Cerebellar cortex (tissue), 1 donor: Measurements from ENCODE around the gene DNAJC1.
"Not testable (repeated sequence)": the region's sequence is repeated elsewhere in the genome, so short reads cannot be mapped to it uniquely, and the experiment has no call there.

Experiments used
- DNase-seq: peaks from one replicate; pipeline ENCODE4 v3.0.0-alpha.2; 2015; ENCODE audit warnings: low spot score

Gene DNAJC1

DNA sequence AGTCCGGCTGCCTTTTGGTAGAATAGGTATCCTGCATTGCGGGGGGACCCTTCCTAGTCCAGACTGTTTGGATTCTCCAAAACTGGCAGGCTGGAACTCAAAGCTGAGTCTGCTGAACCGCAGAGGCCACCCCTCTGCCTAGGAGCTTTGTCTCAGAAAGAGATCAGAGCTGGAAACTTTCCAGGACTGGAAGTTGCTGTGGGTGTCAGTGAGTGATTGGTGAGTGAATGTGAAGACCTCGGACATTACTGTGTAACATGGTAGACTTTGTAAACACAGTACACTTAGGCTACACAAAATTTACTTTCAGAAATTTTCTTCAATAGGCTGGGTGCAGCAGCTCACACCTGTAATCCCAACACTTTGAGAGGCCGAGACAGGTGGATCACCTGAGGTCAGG is 103.8 kb downstream of the DNAJC1 start:
- no peak for DNase-seq

GRCh38 chr10:21895932-21896331 is 107.6 kb downstream of the DNAJC1 start:
- no peak for DNase-seq

DNA sequence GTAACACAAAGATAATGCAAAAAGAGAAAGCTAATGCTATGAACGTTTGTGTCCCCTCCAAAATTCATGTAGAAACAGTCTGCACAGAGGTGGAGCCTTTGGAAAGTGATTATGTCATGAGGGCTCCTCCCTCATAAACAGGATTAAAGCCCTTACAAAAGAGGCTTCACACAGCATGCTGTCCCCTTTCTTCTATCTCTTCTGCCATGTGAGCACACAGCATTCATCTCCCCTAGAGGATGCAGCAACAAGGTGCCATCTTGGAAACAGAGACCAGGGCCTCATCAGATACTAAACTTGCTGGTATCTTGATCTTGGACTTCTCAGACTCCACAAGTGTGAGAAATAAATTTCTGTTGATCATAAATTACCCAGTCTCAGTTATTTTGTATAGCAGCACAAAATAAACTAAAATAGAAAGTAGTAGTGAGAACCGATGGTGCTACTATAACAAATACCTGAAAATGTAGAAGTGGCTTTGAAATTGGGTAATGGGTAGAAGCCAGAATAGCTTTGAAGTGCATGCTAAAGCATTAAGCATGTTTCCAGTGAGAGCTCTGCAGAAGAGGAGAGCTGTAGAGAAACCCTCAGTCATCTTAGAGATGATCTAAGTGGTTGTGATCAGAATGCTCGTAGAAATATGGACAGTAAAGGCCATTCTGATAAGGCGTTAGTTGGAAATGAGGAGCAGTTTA is 108.7 kb downstream of the DNAJC1 start:
- no peak for DNase-seq

GRCh38 chr10:21891439-21891838 is 112.1 kb downstream of the DNAJC1 start:
- DNase-seq, result no peak

GRCh38 chr10:21889477-21890275 is 113.9 kb downstream of the DNAJC1 start:
- no peak for DNase-seq

DNA sequence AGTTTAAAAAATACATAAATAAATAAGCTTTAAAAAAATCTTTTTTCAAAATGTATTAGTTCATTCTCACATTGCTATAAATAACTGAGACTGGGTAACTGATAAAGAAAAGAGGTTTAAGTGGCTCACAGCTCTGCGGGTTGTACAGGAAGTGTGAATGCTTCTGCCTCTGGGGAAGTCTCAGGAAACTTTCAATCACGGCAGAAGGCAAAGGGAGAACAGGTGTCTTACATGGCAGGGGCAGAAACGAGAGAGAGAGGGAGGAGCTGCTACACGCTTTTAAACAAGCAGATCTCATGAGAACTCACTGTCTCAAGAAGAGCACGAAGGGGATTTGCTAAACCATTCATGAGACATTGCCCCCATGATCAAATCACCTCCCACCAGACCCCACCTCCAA is 114.6 kb downstream of the DNAJC1 start:
- DNase-seq, result no peak

- DNase-seq, result no peak
Observed at GRCh38 chr10:21885940-21886339, 117.6 kb downstream of the DNAJC1 start.

DNA sequence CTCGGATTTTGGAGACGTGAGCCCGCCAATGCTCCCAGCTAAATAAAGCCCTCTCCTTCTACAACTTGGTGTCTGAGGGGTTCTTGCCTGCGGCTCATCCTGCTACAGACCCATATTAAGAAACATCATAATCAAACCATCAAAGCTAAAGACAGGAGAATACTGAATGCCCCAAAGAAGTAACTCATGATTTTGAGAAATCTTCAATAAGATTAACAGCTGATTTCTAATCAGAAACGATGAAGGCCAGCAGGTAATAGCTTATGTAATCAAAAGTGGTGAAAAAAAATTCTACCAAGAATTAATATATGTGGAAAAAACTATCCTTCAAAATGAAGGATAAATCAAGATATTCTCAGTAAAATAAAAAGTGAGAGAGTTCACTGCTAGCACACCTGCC is 130.3 kb downstream of the DNAJC1 start:
- no peak for DNase-seq

- DNase-seq, result not testable (repeated sequence)
Observed at GRCh38 chr10:21872771-21873170, 130.8 kb downstream of the DNAJC1 start.

GRCh38 chr10:21870849-21871248 is 132.7 kb downstream of the DNAJC1 start:
- DNase-seq, result no peak

- DNase-seq, result not testable (repeated sequence)
Observed at GRCh38 chr10:21869087-21869486, 134.4 kb downstream of the DNAJC1 start.

DNA sequence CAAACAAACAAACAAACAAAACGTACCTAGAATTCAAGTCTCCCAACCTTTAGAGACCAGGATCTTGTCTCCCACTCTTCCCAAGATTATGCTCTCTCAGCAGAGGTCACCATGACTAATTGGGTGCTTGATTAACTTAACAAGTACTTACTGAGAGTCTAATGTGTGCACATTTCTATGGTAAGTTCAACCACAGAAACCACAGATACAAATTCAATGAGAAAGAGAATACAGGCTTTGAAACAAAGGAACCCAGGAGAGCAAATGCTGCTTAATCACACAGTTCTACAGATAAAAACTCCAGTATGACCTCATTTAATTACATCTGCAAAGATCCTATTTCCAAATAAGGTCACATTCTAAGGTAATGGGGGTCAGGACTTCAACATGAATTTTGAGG is 142.8 kb downstream of the DNAJC1 start:
- DNase-seq, result no peak

DNA sequence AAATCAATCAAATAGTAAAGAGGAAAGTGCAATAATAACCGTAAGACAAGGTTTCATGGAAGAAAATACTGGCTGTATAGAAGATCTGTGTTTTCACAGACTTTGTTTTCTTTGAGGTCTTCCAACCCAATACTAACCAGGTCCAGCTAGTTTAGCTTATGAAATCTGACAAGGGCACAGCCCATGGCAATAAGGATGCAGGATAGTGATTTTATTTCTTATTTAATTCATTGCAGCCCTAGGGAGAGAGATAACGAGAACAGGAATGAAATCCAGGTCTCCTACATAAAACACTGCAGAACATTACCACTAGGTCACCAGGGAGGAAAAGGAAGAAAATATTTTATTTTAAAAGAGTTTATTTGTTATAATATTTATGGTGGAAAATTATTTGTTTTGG is 145.1 kb downstream of the DNAJC1 start:
- DNase-seq, result no peak

DNA sequence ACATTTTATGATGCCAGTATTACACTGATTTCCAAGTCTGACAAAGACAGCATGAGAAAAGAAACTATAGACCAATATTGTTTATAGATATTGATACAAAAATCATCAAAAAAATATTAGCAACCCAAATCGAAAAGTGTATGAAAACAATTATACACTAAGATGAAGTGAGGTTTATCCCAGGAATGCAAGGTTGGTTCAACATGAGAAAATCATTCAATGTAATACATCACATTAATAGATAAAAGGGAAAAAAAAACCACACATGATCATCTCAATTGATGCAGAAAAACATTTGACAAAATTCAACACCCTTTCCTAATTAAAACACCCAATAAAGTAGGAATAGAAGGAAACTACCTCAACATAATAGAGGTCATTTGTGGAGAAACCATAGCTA is 153.9 kb downstream of the DNAJC1 start:
- no peak for DNase-seq

- no peak for DNase-seq
Observed at GRCh38 chr10:21843645-21844044, 159.9 kb downstream of the DNAJC1 start.

DNA sequence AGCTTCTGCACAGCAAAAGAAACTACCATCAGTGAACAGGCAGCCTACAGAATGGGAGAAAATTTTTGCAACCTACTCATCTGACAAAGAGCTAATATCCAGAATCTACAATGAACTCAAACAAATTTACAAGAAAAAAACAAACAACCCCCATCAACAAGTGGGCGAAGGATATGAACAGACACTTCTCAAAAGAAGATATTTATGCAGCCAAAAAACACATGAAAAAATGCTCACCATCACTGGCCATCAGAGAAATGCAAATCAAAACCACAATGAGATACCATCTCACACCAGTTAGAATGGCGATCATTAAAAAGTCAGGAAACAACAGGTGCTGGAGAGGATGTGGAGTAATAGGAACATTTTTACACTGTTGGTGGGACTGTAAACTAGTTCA is 162.3 kb downstream of the DNAJC1 start:
- DNase-seq, result not testable (repeated sequence)

DNA sequence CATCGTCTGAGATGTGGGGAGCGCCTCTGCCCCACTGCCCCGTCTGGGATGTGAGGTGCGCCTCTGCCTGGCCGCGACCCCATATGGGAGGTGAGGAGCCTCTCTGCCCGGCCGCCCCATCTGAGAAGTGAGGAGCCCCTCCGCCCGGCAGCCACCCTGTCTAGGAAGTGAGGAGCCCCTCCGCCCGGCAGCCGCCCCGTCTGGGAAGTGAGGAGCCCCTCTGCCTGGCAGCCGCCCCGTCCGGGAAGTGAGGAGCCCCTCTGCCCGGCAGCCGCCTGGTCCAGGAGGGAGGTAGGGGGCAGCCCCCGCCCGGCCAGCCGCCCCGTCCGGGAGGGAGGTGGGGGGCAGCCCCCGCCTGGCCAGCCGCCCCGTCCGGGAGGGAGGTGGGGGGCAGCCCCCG is 166.0 kb downstream of the DNAJC1 start:
- not testable (repeated sequence) for DNase-seq

- not testable (repeated sequence) for DNase-seq
Observed at GRCh38 chr10:21834574-21834973, 169.0 kb downstream of the DNAJC1 start.

DNA sequence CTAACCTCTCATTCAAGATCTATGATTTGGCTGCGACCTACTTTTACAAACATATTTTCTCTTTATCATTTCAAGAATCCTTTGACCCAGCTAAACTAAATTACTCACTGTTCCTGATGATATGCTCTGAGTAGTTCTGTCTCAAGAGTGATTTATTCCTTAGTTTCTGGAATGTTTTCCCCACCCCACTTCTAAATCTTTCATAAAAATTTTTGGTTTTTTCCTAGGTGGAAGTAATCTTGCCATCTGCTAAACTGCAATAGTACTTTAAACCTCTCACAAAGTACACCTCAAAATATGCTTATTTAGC is 170.8 kb downstream of the DNAJC1 start:
- no peak for DNase-seq

DNA sequence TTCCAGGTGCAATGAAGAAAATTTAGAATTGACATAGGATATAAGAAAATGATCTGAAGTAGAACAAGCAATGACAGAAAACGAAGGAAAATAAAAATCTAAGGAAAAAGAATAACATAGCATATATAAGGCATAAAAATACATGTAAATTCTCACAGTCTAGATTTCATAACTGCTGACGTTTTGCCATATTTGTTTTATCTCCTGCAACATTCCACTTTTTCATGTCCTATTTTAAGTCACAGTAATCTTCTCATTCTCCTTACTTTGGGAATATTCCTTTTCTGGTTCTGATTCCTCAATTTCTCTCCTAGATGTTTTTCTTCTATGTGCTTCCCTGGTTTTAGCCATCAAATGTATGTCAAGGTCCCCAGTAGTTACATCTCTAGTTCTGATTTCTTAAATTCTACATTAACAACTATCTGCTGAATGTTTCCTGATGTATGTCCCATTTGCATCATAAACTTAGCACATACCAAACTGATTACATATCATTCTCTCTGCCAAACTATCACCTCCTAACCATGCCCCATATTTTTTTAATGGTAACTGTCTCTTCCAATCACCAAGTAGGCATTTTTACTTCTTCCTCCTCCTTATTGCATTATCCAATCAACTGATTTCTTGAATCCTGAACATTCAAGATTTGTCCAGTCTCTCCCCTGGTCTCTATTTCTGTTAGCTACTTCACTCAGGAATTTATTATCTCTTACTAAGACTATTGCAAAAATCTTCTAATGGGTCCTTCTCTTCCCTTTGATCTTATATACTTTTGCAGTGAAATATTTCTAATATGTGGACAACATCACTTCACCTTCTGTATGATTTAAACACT is 171.3 kb downstream of the DNAJC1 start:
- no peak for DNase-seq

DNA sequence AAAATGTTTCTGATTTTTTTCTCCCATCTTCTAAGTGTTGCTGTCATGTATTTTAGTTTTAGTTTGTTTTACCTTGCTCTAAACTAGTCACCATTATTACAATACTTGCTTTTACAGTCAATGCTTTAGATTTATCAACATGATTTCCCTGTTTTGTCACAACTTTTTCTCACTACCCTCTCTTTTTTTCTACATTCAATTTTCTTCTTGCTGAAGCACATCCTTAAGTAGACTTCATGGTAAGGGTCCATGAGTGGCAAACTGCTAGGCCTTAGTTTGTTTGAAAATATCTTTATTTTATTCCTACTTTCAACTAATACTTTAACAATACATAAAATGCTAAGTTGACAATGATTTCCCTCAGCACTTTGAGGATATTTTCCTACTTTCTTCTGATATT is 173.5 kb downstream of the DNAJC1 start:
- no peak for DNase-seq

- DNase-seq, result no peak
Observed at GRCh38 chr10:21827308-21827707, 176.2 kb downstream of the DNAJC1 start.

DNA sequence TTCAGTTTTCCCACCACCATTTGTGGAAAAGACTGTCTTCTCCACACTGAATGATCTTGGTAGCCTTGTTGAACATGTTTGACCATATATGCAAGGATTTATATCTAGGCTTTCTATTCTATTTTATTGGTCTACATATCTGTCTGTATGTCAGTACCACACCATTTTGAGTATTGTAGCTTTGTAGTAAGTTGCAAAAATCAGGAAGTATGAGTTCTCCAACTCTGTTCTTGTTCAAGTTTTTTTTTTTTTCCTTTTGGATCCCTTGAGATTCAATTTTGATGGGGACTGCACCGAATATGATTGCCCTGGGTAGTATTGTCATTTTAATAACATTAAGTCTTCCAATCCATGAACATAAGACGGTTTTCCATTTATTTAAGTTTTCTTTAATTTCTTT is 176.8 kb downstream of the DNAJC1 start:
- DNase-seq, result no peak
